GM13976 (cell line): ENCODE measurements around the gene B4GALT6.
A peak's percentile ranks its signal among the peaks of the same experiment; 100 is the strongest.

Experiments used
- DNase-seq: peaks from one replicate; pipeline ENCODE4 v3.0.0; 2012; ENCODE audit warnings: low spot score
- CTCF ChIP-seq: IDR thresholded peaks from 2 replicates; pipeline ENCODE4 v1.5.1; 2012; ENCODE audit warnings: borderline replicate concordance, mild to moderate bottlenecking; ENCODE audit not compliant: insufficient read depth; ENCODE audit errors: extremely low read depth, missing control alignments, control extremely low read depth
- in situ Hi-C: fragments of 300-500 bp; cut with MboI; formaldehyde crosslinking; loops from one replicate; pipeline ENCODE4 v1.12.0; 2022; ENCODE audit warnings: low sequenced_read_pairs, mixed read lengths, inconsistent platforms; ENCODE audit not compliant: unreplicated experiment

The B4GALT6 gene

GRCh38 chr18:31683106-31683505 lies 1.3 kb downstream of the B4GALT6 start:
- in situ Hi-C loops = no loop called here
- no peak for DNase-seq
- no peak for TF ChIP-seq CTCF

- DNase-seq = peak; percentile 20
- in situ Hi-C loops = no loop called here
- TF ChIP-seq CTCF = no peak
Measured at GRCh38 chr18:31680831-31681568, 3.4 kb downstream of the B4GALT6 start.

- TF ChIP-seq CTCF = no peak
- in situ Hi-C loops = no loop called here
- DNase-seq = no peak
Measured at GRCh38 chr18:31680433-31680811, 4.0 kb downstream of the B4GALT6 start.

GRCh38 chr18:31679791-31680432 lies 4.5 kb downstream of the B4GALT6 start:
- TF ChIP-seq CTCF = no peak
- in situ Hi-C loops = no loop called here
- no peak for DNase-seq

GRCh38 chr18:31679133-31679742 lies 5.1 kb downstream of the B4GALT6 start:
- DNase-seq = no peak
- in situ Hi-C loops = no loop called here
- no peak for TF ChIP-seq CTCF

- no peak for DNase-seq
- in situ Hi-C loops = no loop called here
- no peak for TF ChIP-seq CTCF
Measured at GRCh38 chr18:31678425-31678824, 6.0 kb downstream of the B4GALT6 start.
